Midbrain (tissue), 1 donor: ENCODE results near the gene PLPPR1.

ENCODE experiments used
- DNase-seq: peaks from one replicate; lab custom pipeline; 2025; lab: John Stamatoyannopoulos, UW

The PLPPR1 gene

GRCh38 chr9:101209670-101210069, 181.1 kb downstream of the PLPPR1 start:
- DNase-seq, result no peak

GRCh38 chr9:101212661-101213060, 184.1 kb downstream of the PLPPR1 start:
- no peak for DNase-seq

GRCh38 chr9:101219030-101219429, 190.5 kb downstream of the PLPPR1 start:
- DNase-seq, result no peak

- DNase-seq, result no peak
Observed at GRCh38 chr9:101220341-101220740, 191.8 kb downstream of the PLPPR1 start.

GRCh38 chr9:101225271-101225670, 196.7 kb downstream of the PLPPR1 start:
- no peak for DNase-seq

GRCh38 chr9:101226161-101226560, 197.6 kb downstream of the PLPPR1 start:
- peak; percentile 85 for DNase-seq

GRCh38 chr9:101226803-101227202, 198.3 kb downstream of the PLPPR1 start:
- no peak for DNase-seq

- peak; percentile 14 for DNase-seq
Observed at GRCh38 chr9:101229606-101230005, 201.1 kb downstream of the PLPPR1 start.

- no peak for DNase-seq
Observed at GRCh38 chr9:101232405-101232977, 204.0 kb downstream of the PLPPR1 start.

- peak; percentile 78 for DNase-seq
Observed at GRCh38 chr9:101235105-101235866, 206.8 kb downstream of the PLPPR1 start.

GRCh38 chr9:101242651-101243050, 214.1 kb downstream of the PLPPR1 start:
- DNase-seq, result peak; percentile 82

GRCh38 chr9:101246691-101247090, 218.2 kb downstream of the PLPPR1 start:
- no peak for DNase-seq

- no peak for DNase-seq
Observed at GRCh38 chr9:101247297-101247696, 218.8 kb downstream of the PLPPR1 start.

- no peak for DNase-seq
Observed at GRCh38 chr9:101254733-101255433, 226.4 kb downstream of the PLPPR1 start.

- DNase-seq, result no peak
Observed at GRCh38 chr9:101264727-101265126, 236.2 kb downstream of the PLPPR1 start.

- DNase-seq, result no peak
Observed at GRCh38 chr9:101265261-101265660, 236.7 kb downstream of the PLPPR1 start.

- no peak for DNase-seq
Observed at GRCh38 chr9:101268426-101268825, 239.9 kb downstream of the PLPPR1 start.

- DNase-seq, result peak; percentile 68
Observed at GRCh38 chr9:101269591-101270283, 241.2 kb downstream of the PLPPR1 start.

GRCh38 chr9:101270302-101270701, 241.8 kb downstream of the PLPPR1 start:
- peak; percentile 62 for DNase-seq

GRCh38 chr9:101271102-101271501, 242.6 kb downstream of the PLPPR1 start:
- DNase-seq, result peak; percentile 19

- DNase-seq, result peak; percentile 55
Observed at GRCh38 chr9:101274971-101275768, 246.6 kb downstream of the PLPPR1 start.
